DMS53 treated with DMSO at 0.1 percent for 48 hours (cell line): ENCODE measurements around the gene MTA1.

Source experiments
- DNase-seq: peaks from one replicate; lab custom pipeline; 2025; ENCODE audit not compliant: unreplicated experiment; lab: John Stamatoyannopoulos, UW

The MTA1 gene

GRCh38 chr14:105495990-105496830 is 76.6 kb downstream of the MTA1 start:
- DNase-seq = no peak

GRCh38 chr14:105496831-105497591 is 77.4 kb downstream of the MTA1 start:
- DNase-seq = no peak

GRCh38 chr14:105497671-105498429 is 78.2 kb downstream of the MTA1 start:
- DNase-seq = no peak

GRCh38 chr14:105498430-105499255 is 79.0 kb downstream of the MTA1 start:
- no peak for DNase-seq

- DNase-seq = no peak
These were observed 79.8 kb downstream of the MTA1 start for GRCh38 chr14:105499256-105500035.

- no peak for DNase-seq
These were observed 80.6 kb downstream of the MTA1 start for GRCh38 chr14:105500036-105500725.

GRCh38 chr14:105500726-105501101 is 81.1 kb downstream of the MTA1 start:
- no peak for DNase-seq

GRCh38 chr14:105501504-105502291 is 82.1 kb downstream of the MTA1 start:
- DNase-seq = no peak

- DNase-seq = no peak
These were observed 83.0 kb downstream of the MTA1 start for GRCh38 chr14:105502446-105503295.

- no peak for DNase-seq
These were observed 83.6 kb downstream of the MTA1 start for GRCh38 chr14:105503296-105503640.

- DNase-seq = no peak
These were observed 84.5 kb downstream of the MTA1 start for GRCh38 chr14:105503935-105504692.

- DNase-seq = no peak
These were observed 85.5 kb downstream of the MTA1 start for GRCh38 chr14:105505101-105505500.

- DNase-seq = no peak
These were observed 87.6 kb downstream of the MTA1 start for GRCh38 chr14:105507247-105507646.

- DNase-seq = no peak
These were observed 88.4 kb downstream of the MTA1 start for GRCh38 chr14:105508069-105508468.

GRCh38 chr14:105508601-105509000 is 89.0 kb downstream of the MTA1 start:
- DNase-seq = no peak

- no peak for DNase-seq
These were observed 97.5 kb downstream of the MTA1 start for GRCh38 chr14:105517096-105517495.
